ENCODE data around the gene DNAAF9.

DNAAF9 gene

DNA sequence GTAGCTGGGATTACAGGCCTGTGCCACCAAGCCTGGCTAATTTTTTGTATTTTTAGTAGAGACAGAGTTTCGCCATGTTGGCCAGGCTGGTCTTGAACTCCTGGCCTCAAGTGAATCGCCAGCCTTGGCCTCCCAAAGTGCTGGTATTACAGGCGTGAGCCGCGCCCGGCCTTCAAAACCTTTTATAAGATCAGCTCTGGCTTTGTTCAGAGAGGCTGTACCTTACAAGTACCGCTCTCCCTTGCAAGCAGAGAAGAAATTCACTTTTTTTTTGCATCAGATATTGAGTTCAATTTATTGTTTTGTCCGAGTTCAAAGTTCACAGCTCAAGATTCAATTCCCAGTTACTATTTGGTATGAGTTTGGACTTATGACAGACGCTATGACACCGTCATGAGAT, 1.9 kb upstream of the DNAAF9 start:
- DNase-seq: no peak

DNA sequence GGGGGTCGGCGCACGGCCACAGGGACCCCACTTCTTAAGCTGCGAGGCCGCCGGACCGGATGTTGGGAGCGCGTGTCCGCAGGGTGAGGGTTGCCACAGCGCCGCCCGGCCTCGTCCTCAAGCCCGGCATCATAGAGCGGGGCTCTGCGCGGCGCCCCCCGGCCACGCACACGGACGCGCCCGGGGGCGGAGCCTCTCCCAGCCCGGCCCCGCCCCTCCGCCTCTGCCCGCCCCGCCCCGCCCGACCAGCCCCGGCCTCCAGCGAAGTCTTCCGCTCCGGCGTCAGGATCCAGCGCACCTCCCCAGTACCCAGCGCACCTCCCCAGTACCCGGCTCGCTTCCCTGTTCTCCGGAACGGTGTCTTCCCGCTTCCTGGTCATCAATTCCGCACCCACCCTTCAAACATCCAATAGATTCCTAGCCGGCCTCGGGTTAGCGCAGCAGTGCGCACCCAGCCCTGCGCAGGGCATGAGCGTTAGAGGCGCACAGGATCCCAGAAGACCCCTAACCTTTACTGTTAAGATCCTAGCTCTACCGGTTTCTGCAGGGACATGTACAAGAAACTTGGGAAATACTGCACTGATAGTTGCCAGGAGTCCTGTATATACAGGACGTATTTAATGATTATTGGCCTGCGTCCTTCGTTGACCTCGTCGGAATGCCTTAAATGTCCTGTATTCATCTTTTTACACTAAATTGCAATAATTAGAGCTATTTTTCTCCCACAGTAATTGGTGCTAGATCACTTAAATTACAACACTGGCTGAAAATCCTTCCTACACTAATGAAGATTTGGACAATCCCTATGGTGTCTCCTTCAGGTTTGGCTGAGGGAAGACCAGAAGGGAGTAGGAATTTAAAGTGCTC, 535 bp upstream of the DNAAF9 start:
- DNase-seq: peak; percentile 88

DNA sequence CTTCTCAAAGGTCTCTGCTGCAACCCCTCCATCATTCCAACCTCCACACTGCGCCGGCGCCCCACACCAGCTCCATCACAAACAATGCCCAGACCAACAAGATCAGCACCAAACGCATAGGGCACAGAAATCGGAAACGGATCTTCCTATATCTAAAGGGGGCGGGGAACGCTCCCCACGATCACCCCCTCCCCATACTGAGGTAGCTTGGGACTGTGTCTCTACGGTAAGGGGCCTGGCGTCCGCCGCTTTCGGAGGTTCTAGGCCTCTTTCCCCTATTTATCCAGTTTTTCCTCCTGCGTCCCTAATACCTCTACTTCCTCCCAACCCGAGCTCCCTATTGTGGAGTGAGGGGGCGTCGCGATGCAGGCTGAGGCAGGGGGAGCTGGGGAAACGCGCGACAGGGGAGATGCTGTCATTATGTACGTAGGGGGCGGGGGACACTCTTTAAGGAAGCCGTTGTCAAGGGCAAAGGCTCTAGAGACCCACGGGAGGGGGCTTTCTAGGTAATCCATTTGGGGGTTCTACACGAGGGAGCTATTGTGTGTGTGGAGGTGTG, 909 bp downstream of the DNAAF9 start:
- DNase-seq: peak; percentile 65

DNA sequence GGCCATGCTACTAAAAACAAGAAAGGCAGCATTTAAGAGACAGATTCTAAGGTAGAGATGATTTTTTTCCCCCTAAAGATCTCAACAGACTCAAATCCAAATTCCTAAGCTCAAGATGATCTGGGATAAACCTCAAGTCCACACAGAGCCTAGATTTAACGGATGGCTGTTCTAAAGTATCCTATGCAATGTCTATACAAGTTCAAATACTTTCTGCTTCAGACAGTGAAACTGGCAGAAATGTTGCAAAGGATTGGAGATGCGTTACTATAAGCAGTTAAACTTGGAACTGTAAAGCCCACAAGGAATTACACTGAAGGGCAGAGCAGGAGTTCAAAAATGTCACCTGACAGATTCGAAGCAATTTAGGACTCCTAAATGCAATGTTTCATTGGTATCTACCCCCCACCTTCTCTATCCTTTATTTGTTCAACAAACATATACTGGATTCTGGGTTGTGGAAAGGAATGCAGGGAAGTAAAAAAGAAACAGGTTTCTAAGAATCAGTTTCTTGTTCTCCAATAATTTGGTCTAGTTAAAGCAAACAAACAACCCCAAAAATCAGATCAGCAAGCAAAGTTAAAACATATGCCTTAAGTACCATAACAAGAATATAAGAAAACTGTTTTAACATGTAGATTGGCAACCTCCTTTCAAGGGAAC, 1.6 kb downstream of the DNAAF9 start:
- no peak for DNase-seq

DNA sequence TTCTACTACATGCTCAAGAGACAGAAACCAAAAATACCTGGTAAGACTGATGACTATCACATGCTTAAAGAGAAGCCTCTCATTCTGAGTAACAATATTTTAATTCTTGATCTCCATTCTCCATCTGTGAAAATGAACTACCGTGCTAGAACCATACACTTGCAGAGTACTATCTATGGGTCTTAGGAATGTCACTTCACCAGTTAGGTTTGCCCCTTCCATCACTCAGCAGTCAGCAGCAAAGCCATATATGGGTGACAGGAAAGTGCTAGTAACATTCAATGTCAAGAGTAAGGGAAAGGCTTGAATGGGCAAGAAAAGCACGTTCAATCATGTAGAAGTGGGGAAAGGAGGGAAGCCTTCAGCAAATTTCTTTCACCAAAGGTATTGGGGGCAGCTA, 2.3 kb downstream of the DNAAF9 start:
- no peak for DNase-seq

DNA sequence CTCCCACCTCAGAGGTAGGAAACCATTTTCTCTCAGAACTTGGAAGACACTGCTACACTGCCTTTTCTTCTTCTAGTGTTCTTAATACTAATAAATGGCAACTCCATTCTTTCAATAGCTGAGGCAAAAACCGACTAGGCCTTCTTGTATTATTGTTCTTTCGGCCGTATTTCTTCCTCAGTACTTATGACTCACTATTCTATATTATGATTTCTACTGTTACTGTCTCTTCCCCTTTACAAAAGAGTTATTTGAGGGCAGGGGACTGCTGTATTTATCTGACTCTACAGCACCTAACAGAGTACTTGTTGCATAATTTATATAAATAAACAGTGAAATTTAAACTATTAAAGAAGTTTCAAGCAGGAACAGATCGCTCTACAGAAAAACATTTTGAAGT, 3.1 kb downstream of the DNAAF9 start:
- no peak for DNase-seq

DNA sequence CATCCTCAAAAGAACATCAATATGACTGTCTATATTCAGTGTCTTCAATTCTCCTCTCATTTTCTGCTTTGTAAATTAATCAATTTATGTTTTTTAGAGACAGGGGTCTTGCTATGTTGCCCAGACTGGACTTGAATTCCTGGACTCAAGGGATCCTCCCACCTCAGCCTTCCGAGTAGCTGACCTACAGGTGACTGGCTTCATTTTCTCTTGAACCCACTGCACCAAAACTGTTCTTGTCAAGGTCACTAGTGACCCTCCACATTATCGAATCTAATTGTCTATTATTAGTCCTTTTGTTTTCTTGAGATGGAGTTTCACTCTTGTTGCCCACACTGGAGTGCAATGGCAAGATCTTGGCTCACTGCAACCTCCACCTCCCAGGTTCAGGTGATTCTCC, 3.7 kb downstream of the DNAAF9 start:
- DNase-seq: no peak

DNA sequence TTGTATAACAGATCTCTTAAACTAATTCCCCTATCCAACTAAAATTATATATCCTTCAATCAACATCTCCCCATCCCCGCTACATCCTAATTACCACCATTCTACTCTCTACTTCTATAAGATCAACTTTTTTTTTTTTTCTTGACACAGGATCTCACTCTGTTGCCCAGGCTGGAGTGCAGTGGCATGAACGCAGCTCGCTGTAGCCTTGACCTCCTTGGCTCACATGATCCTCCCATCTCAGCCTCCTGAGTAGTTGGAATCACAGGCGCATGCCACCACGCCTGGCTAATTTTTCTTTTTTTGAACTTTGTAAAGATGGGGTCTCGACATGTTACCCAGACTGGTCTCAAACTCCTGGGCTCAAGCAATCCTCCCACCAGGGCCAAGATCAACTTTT, 5.0 kb downstream of the DNAAF9 start:
- DNase-seq: no peak

DNA sequence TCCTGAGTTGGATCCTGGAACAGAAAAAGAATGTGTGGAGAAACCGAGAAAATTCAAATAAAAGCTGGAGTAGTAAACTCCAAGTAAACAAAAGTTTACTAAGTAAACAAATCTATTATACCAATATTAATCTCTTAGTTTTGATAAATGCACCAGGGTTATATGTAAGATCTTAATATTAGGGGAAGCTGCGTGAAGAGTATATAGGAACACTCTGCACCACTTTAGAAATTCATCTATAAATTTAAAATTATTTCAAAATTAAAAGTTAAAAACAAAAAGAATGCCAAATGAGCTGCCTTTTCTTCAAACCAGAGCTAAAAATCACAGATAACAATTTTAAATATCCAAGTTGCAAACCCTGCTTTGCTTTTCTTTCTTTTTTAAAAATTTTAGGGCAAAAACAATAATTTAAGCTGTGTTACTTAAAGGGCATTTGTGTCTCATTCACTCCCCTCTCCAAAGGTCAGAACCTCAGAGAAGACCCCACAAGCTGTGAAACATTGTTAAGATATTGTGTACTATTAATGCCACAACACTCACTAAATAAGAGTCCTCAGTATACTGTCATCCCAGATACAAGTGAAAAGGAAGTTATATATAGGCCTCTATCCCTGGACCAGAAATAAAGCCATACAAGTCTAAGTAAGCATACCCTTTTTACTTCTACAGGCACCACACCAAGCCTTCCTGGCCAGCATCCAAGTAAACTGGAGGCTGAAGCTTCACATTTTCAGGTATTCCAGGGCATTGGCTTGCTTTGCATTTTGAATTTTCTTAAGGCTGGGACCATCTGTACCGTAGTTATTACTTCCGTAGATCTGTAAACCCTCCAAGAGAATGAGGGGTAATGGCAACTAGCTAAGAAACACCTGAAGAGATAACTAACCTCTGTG, 7.0 kb downstream of the DNAAF9 start:
- no peak for DNase-seq

DNA sequence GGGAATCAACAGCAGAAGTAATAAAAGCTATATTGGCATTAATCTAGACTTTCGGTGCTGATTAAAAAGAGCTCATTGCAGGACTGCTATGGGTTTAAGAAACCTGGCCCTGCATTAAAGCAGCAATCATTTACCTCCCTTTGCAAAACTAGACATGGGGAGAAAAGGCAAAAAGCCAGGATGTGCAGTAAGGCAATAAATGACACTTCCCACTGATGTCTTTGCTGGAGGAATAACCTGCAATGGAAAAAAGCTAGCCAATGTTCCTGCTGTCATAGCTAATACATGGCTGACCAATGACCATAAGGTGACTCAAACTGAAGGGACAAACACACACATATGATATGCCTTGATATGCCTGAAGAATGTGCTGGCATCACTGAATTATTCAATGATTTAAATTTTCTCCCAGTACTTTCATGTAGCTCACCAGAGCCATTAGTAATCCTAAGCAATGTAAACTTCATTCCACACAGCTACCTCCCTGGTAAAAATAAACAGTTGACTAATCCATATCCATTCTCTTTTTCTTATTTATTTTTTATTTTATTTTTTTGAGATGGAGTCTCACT, 8.7 kb downstream of the DNAAF9 start:
- DNase-seq: no peak

DNA sequence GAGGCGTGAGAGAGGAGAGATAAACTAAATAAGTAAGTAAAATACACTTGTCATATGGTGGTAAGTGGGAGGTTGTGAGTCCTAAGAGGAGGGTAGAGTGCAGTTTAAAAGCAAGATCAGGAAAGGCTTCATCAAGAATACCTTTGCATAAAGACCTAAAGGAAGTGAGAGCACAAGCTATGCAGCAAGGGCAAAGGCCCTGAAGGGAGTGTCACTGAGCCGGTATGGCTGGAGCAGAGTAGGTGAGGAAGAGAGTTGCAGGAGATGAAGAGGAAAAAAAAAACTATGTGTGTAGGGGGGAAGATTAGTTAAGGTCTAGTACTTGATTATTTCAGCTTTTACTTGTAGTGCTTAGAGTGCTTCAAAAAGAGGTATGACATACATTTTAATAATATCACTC, 11.0 kb downstream of the DNAAF9 start:
- DNase-seq: no peak

DNA sequence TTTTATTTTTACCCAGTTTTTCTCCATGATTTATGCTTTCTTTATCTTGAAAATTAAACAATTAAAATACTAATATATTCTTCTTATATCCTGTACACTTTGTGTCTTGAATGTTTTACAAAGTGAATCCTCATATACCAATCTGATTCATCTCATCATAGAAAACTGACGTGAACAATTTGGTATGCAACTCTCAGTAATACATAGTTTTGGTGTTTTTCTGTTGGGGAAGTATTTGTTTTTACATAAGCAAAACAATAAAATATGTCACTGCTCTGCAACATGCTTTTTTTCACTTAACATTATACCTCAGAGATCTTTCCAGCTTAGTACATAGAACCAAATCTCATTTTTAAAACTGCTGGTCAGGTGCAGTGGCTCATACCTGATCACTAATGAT, 14.7 kb downstream of the DNAAF9 start:
- no peak for DNase-seq

DNA sequence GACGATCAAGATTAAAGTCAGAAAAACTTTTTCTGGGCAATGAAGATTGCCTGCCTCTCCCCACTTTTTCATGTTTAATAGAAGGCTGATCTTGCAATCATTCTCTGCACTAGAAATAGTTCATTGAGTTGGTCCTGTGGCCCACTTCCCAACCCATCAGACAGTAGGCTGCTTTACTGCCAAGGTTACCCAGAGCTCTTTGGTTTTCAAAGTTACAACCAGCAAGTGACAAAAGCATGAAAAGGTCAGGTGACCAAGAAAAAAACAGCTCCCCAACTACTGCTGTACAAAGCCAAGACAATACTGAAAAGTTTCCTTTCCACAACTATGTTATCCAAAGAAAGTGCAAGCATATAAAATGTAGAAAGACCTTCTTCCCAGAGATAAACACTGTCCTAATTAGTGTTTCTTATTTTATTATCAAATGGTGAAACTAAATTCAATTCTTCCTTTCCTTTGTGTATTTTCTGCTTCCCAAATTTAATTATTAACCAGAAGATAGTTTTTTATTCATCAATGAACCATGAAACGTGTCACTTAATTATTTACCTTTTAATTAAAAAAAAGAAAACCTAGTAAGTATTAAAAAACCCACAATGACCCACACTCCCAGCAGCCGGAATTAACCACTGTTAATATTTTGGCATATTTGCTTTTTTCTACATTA, 16.6 kb downstream of the DNAAF9 start:
- DNase-seq: no peak

DNA sequence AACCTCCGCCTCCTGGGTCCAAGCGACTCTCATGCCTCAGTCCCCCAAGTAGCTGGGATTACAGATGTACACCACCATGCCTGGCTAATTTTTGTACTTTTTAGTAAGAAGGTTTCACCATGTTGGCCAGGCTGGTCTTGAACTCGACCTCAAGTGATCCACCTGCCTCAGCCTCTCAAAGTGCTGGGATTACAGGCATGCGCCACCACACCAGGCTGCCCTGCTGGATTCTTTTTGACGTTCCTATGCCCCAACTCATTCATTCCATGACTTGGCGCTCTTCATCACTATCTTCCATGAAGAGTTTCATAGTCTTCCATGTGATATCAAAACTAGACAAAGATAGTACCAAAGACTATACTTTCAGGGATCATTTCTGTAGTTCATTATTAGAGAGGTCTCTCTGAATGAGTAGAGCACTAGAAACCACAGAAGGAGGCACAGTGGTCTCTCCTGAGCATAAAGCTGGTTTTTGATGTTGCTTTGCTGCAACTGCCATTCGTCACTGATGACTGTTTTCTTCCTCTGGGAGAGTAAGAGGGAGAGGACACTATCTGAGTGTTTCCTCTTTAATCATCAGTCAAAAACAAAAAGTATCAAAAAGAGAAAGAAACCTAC, 23.5 kb downstream of the DNAAF9 start:
- no peak for DNase-seq

DNA sequence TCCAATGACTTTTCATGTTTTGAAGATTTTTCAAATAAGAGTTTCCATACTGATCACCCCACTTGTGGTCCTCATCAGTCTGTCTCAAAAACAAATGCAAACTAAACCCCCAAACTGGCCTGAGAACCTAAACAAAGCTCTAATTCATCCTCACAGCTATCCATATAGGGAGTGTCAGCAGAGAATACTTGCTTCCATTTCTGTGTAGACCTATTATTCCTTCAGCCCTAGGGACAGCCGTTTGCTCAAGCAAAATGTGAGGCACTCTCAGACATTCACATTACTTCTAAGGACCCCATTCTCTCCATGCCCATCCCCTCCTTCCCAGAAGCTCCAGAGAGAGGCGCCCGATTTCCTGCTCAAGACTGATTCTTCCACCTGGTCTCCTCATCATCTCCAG, 24.6 kb downstream of the DNAAF9 start:
- DNase-seq: no peak

DNA sequence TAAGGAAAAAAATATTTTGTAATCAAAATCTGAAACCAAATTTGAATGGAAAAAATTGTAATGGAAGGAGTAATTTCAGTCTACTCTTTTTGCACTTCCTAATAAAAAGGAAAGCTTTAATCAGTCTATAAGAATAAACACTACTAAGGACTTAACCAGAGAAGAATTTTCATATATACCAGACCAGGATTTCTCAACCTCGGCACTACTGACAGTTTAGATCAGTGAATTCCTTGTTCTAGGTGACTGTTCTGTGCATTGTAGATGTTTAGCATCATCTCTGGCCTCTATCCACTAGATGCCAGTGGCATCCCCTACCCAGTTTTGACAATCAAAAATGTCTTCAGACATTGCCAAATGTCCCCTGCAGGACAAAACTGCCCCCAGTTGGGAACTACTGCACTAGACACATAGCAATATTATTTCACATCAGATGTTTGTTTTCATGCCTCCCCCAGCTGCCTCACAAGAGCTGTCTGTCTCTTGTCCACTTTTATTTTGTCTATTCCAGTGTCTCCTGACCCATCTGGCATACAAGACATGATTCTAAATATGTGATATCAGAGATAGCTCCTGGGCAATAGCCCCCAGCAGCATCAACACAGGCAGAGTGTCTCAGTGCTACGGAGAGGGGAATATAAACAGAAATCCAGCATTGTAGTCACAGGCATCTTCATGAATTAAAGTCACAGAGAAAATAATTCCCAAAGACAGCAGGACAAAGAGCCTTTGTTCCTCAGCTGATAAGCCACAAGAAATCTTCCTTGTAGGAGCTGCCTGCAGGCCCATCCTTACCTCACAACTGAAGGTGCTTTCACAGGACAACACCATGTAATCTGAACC, 27.0 kb downstream of the DNAAF9 start:
- DNase-seq: no peak

DNA sequence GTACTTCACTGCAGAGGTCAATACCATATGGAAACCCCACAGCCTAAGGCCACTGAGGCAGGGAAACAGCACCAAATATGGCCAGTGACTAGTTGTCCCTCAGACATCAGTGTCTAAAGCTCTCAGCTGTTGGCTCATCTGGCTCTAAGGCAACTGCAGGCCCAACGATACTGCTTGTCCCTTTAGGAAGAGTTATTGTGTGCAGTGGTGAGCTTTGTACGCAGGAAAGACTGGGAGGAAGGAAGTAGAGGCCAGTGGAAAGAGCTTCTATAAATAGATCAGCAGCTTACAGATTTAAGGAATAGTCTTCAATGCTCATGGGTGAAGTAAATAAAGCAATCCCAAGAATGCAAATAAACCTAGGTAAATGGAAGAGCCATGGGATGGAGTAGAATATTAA, 29.3 kb downstream of the DNAAF9 start:
- DNase-seq: no peak

DNA sequence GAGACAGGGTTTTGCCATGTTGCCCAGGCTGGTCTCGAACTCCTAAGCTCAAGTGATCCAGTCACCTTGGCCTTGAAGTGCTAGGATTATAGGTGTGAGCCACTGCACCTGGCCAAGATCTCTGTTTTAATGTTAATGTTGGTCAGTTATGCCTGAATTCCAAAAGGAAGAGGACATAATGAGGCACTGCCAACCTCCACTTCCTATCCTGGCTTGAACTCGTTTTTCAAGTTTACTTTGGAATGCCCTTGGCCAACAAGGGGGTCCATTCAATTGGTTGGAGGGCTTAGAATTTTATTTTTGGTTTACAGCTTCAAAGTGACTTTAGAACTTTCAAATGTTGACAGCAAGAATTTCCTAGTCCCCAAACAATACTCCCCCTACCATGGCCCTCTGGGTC, 29.8 kb downstream of the DNAAF9 start:
- no peak for DNase-seq

DNA sequence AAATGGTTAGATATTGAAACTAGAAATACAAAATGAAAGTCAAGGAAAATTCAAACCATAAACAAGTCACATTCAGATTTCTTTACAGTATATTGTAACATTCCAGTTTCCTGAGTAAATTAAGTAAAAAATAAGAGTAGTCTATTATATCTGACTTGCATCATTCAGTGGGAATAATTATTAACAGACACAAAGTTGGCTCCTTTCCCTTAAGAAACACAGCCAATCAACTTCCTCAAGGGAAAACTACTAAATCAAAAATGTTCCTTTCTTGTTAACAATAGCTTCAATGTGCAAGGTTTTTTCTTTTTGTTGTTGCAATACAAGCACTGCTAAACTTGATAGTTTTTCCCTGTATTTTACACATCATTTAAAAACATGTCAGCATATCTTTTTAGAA, 33.2 kb downstream of the DNAAF9 start:
- no peak for DNase-seq

DNA sequence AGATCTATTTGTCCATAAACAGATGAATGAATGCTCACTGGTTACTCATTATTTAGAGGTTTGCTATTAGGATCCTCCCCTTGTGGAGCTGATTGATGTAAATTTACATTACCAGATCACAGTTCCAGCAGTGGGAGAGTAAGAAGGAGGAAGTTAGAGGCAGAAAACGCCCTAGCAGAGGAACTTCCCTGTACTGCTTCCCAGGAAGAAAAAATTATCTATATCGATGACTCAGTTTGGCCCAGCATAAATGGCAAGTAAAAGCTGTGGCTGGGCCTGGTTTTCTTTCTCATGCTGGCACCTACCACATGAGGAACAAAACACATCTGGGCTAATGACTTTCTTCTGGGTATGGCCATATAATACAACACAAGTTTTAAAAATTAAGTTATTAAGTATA, 35.7 kb downstream of the DNAAF9 start:
- no peak for DNase-seq

DNA sequence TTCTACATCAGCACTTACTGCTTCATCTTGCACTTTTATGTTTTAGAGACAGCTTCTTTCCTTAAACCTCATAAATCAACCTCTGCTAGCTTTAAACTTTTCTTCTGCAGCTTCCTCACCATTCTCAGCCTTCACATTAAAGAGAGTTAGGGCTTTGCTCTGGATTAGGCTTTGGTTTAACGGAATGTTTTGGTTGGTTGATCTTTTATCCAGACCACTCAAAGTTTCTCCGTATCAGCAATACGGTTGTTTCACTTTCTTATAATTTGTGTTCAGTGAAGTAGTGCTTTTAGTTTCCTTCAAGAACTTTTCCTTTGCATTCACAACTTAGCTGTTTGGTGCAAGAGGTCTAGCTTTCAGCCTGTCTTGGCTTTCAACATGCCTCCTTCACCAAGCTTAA, 40.4 kb downstream of the DNAAF9 start:
- DNase-seq: no peak

All from left hindlimb (tissue), 1 donor.